GM19463 (cell line): ENCODE results near the gene MGAT3.
"Not testable (repeated sequence)": the region's sequence is repeated elsewhere in the genome, so short reads cannot be mapped to it uniquely, and the experiment has no call there.

ENCODE experiments used
- ATAC-seq: cut with Tn5 transposase; IDR thresholded peaks from one replicate; pipeline ENCODE4 v1.9.1; 2021; ENCODE audit warnings: mild to moderate bottlenecking, moderate library complexity; ENCODE audit not compliant: unreplicated experiment

The MGAT3 gene

DNA sequence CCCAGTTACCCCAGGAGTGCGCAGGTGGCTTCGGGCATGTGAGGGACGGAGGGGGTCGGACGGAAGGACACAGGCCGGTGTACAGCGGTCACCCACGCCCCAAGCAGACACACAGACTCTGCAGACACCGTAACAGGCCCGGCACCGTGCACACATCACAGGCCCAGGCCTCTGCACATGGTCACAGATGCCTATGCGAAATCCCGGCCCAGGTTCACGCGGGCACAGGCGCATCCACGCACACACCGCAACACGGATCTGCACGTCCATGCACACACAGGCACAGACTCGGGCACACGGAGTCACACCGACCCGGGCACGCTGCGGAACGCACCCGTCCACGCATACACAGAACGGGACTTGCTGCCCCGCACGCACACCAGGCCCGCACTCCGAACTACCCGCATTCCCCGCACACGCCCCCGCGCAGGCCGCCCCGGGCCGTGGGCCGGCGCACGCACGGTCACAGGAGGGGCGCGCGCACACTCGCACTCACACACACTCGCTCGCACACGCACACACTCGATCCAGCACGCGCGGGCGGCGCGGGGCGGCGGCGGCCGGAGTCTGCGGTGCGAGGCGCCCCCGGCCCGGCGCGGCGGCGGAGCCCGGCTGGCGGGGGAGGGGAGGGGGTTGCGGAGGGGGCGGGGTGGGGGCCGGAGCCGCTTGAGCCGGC is at the start of gene MGAT3:
MGAT3 (plus strand) TSS at position 491 of the 676 bp plus-strand sequence. CDS start 30,336 bp downstream, outside the sequence.
- ATAC-seq = no peak

- no peak for ATAC-seq
These were observed 48.6 kb upstream of the MGAT3 start for GRCh38 chr22:39408173-39408572.

GRCh38 chr22:39408807-39409206 is 48.0 kb upstream of the MGAT3 start:
- no peak for ATAC-seq

DNA sequence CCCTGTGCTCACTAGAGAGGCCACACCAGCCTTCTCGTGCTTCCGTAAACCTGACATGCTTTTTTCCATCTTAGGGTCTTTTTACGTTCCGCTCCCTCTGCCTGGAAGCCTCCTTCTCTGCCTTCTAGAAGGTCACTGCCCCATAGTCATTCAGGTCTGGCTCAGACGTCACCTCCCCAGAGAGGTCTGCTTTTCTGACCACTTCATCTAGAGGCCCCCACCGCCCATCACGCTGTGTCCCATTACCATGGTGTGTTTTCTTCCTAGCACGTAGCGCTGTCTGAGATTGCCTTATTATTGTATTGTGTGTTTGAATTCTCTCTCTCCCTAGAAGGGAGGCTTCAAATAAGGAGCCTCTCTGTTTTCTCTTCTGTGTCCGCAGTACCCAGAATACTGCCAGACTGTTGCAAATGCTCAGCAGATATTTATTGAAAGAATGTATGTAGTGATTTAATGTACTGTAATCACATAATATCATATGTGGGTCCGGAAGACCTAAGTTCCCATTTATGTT is 47.2 kb upstream of the MGAT3 start:
- no peak for ATAC-seq

DNA sequence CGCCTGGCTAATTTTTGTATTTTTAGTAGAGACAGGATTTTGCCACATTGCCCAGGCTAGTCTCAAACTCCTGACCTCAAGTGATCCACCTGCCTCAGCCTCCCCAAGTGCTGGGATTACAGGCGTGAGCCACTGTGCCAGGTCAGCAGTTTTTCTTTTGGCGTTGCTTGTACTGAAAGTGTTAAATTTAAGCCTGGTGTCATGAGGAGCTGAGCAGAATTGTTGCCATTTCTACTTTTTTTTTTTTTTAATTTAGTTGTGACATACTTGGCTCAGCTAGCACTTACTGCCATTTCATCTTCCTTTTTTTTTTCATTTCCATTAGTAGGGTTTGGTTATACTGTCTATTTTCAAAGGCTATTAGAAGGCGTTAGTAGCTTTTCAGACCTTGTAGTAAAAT is 46.5 kb upstream of the MGAT3 start:
- no peak for ATAC-seq

DNA sequence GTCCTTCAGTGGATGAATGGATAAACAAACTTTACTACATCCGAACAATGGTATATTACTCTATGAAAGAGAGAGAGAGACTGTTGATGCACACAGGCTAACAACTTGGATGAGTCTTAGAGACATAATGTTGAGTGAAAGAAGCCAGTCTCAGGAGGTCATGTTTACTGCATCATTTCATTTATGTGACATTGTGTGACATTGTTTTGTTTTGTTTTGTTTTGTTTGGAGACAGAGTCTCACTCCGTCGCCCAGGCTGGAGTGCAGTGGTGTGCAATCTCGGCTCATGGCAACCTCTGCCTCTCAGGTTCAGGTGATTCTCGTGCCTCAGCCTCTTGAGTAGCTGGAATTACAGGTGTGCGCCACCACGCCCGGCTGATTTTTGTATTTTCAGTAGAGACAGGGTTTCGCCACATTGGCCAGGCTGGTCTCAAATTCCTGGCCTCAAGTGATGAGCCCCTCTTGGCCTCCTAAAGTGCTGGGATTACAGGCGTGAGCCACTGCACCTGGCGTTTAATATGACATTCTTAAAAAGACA is 44.9 kb upstream of the MGAT3 start:
- not testable (repeated sequence) for ATAC-seq

GRCh38 chr22:39413204-39413603 is 43.6 kb upstream of the MGAT3 start:
- ATAC-seq = not testable (repeated sequence)

DNA sequence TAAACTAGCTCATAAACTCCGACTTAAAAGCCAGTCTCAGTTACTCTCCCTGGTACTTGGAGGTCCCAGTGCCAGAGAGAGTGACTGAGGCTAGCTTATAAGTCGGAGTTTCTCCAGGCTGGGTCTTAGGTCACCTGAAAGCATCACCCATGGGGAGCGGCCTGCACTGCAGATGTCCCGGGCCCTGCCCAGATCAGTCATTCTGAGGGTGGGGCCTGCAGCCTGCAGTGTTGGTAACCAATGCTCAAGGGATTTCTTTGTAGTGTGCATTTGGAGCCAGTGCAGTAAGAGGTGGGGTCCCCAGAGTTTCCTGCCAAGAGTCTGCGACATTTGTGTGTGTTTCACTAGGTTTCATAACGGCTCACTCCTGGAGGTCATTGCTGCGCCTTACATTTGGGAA is 42.4 kb upstream of the MGAT3 start:
- no peak for ATAC-seq

DNA sequence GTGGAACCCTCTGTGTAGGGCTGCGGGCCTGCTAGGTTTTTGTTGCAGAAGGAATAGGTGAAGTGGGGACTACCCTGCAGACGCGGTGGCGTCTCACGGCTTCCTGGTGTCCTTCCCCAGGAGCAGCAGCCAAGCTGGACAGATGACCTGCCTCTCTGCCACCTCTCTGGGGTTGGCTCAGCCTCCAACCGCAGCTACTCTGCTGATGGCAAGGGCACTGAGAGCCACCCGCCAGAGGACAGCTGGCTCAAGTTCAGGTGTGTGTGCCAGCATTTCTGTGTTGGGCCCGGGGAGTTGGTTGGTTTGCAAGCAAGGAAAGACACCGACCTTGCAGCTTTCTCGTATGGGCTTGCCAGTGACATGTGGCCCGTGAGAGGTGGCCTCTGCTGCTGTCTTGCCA is 41.9 kb upstream of the MGAT3 start:
- no peak for ATAC-seq

- no peak for ATAC-seq
These were observed 41.3 kb upstream of the MGAT3 start for GRCh38 chr22:39415506-39415905.

- no peak for ATAC-seq
These were observed 40.5 kb upstream of the MGAT3 start for GRCh38 chr22:39416319-39416718.

- no peak for ATAC-seq
These were observed 39.2 kb upstream of the MGAT3 start for GRCh38 chr22:39417641-39418040.

- ATAC-seq = no peak
These were observed 38.1 kb upstream of the MGAT3 start for GRCh38 chr22:39418696-39419095.

- no peak for ATAC-seq
These were observed 37.7 kb upstream of the MGAT3 start for GRCh38 chr22:39419096-39419495.

DNA sequence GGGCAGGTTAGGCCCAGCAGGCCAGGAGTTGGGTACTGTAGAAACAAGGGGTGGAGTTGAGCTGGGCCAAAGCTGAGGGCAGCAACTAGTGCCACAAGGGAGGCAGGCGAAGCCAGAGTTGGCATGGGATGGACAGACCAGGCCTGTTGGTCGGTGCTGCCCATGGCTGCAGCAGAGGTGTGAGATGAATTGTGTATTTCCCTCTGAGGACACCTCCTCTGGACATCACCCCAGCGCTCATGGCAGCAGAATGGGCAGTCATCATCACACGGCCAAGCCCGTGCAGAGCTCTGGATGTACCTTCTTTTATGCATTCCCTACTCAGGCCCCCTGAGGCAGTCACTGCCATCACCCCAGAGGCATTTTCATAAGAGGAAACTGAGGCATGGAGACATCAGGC is 36.9 kb upstream of the MGAT3 start:
- no peak for ATAC-seq

DNA sequence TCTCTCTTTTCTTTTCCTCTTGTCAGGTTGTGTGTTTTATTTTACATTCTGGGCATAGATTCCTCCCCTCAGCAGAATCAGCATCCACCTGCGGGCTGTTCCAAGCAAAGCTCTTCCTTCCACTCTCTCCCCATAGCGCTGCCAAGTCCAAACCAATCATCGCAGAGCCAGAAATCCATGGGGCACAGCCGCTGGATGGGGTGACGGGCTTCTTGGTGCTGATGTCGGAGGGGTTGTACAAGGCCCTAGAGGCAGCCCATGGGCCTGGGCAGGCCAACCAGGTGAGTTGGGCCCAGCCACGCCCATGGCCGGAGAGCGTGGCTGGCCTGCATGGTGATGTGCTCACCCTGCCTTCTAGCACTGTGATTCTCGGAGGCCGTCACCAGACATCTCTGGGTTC is 35.1 kb upstream of the MGAT3 start:
- no peak for ATAC-seq

- ATAC-seq = no peak
These were observed 34.7 kb upstream of the MGAT3 start for GRCh38 chr22:39422101-39422500.

DNA sequence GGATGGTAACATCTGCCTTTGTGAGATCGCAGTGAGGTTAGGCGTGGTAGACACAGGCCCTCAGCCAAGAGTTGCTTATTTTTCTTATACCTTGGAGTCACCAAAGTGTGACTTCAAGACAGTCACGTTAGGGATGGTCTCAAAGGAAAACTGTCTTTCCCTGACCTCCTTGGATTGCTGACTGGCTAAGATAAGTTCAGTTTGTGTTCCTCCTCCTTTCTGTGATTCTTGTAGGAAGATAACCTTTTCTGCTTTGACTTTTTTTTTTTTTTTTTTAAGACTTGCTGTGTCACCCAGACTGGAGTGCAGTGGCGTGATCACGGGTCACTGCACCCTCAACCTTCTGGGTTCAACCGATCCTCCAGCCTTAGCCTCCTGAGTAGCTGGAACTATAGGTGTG is 34.1 kb upstream of the MGAT3 start:
- no peak for ATAC-seq

- ATAC-seq = no peak
These were observed 32.8 kb upstream of the MGAT3 start for GRCh38 chr22:39423976-39424375.

DNA sequence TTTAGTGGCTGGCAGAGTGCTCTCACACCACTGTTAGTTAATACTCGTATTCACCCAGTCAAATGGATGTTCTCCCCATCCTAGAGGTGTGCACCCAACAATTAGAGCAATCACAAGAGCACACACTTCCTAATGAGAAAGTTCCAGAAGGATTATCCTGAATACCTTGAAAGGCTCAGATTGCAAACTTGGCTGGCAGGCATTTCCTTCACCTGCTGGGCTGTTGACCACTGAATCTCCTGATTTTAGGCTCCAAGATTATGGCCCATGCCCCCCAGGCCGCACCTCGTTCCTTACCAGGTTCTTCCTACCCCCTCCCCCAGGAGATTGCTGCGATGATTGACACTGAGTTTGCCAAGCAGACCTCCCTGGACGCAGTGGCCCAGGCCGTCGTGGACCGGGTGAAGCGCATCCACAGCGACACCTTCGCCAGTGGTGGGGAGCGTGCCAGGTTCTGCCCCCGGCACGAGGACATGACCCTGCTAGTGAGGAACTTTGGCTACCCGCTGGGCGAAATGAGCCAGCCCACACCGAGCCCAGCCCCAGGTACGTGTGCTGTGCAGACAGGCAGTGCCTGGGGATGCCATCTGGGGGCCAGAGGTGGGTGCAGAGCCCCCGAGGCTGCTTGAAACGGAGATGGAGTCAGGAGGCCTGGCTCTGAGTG is 30.3 kb upstream of the MGAT3 start:
- ATAC-seq = no peak

DNA sequence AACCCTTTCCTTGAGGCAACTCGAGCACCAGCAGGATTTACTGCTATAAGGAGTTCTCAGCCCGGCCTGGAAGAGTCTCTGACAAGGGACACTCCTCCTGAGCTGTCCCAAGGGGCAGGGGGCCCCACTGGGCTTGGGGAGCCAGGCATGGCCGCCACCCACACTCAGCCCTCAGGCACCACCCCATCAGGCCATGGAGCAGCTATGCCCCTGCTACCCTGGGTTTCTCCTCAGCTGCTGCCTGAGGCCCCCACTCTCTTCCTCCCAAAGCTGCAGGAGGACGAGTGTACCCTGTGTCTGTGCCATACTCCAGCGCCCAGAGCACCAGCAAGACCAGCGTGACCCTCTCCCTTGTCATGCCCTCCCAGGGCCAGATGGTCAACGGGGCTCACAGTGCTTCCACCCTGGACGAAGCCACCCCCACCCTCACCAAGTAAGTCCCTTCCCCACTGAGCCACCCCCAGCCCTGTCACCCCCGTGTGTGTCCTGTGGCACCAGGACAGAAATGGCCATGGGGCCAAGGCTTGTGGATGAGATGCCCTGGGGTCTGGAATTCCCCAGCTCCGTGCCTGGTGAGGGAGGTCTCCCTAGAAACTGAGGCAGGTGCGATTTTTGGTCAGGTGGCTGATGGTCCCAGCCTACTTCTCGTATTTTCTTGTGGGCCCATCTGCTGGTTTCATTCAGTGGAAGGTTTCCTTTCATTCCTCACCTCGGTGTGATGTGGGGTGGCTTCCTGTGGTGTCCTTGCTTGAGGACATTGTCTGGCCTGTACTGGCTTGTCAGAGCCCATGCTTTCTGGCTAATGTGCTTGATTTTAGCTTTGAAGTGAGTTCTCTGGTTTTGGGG is 28.8 kb upstream of the MGAT3 start:
- ATAC-seq = no peak
